Head of caudate nucleus (tissue), 42 donors: ENCODE results near the gene TNN.
A peak's percentile ranks its signal among the peaks of the same experiment; 100 is the strongest.

Experiments
- DNase-seq, 42 donors: peaks; one replicate each; pipeline versions ENCODE4 v3.0.0 to v3.0.0-alpha.2; 2020 to 2021; ENCODE audit warnings: mixed read lengths in 7 of 42
- intact Hi-C: fragments of 100-400 bp; cut with DNase I; formaldehyde crosslinking; loops from one replicate; pipeline ENCODE4 v1.15.0; 2022

Gene TNN

DNA sequence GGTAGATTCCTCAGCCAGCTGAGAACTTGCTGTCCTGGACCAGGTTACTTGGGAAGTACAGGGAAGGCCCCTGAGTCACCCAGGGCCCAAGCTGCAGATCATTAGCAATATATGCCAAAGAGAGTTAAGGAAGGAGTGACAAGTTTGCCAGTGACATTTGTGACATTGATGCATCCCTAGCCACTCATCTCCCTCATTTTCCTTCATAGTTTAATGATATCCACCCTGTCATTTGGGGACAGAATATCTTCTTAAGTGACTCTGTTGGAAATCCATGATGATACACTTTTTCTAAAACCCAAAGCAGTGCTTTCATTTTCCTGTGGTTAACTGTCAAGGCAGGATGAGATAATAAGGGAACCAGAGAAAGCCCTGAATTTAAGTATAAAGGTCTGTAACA lies 3.2 kb downstream of the TNN start:
- intact Hi-C loops = no loop called here
- DNase-seq = no peak

DNA sequence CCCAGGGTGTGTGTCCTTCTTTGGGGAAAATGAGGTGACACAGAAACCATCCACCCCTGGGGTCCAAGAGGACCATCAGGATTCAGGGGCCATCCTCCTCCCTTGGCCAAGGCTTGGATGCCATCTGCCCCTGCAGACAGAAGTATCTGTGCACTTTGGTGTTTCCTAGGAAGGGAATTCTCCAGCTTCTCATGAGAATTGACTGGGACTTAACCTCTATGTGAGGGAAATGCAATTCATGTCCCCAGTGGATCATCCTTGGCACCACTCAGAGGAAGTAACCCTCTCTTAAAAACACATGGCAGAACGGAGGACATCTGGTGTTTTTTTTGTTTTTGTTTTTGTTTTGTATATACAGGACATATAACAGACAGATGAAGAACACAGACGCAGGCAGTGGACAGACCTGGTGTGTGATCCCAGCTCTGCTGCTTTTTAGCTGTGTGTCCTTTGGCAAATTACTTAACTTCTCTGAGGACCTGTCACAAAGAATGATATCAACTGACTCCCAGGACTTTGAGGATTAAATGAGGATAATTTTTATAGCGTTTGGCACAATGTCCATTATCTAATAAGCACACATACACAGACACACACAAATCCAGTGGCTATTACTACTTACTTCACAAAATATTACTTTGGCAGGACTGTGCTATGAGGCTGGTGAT lies 3.8 kb downstream of the TNN start:
- DNase-seq = no peak
- intact Hi-C loops = no loop called here

DNA sequence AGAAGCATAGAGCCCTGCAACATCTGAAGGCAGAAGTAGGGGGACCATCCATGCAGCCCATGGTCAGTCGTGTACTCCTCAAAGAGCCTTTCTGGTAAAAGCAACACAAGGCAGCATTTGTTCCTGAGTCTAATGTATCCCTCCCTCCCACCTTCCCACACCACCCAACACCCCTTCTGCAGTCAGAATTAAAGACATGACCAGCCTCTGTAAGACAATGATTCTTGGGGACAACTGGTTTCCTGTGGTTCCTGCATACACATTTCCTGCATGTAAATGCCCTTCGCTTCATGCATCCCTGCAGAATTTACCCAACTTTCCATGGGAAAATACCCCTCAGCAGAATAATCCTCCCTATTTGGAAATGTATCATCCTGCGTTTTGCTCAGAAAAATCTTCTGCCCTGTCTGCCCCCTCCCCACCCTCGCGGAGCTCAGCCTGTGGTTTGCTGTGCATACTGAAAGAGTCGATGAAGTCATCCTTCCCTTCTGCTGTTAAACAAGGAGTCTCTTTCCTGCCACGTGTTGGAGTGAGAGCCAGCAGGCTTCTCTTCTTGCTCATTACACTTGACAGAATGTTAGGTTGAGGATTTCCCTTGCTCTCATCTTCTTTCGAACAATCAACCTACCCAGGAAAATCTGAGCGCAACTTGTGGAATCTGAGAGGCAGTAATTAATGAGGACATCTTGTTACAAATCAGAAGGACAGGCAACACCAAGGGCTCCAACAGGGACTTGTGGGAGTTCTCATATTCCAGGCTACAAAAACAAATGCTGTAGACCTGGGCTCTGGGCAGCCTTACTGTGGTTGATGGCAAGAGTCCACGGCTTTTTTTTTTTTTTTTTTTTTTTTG lies 4.7 kb downstream of the TNN start:
- DNase-seq = peak in 35 of 42 donors; percentile 7 to 74 (median 36)
- intact Hi-C loops = no loop called here

DNA sequence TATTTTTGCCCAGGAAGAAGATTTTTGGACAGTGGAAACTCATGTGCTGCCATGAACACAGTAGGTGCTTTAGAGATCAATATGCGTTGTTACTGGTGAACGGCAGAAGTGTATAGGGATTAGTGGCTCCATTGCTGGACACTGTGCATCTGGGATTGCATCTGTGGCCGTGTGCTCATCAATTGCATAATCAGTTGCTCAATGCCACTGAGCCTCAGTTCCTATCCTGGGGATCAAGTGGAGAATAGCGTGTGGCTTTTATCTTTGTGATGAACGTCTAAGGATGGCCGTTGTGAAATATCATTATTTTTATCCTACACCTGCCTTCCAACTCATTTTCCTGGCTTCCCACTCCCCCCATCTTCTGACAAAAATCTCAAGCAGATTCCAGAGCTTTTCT lies 5.4 kb downstream of the TNN start:
- DNase-seq = no peak
- intact Hi-C loops = no loop called here

DNA sequence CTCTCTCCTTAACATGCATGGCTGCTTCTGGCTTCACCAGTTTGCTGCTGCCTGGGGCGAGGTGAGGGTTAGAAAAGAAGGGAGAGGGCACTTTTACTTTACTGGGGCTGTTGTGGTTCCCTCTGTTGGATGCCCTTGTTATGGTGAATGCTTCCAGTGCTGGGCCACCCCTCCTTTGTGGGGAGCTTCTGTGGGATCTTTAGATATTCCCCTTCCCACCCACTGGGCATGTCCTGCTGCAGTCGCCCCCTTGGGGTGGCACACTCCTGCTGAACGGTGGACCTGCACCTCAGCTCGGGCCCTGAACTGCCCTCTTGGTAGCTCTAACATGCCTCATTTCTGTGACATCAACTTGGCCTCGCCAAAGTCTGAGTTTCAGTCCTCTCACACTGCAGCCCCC lies 6.0 kb downstream of the TNN start:
- no peak for DNase-seq
- intact Hi-C loops = no loop called here

DNA sequence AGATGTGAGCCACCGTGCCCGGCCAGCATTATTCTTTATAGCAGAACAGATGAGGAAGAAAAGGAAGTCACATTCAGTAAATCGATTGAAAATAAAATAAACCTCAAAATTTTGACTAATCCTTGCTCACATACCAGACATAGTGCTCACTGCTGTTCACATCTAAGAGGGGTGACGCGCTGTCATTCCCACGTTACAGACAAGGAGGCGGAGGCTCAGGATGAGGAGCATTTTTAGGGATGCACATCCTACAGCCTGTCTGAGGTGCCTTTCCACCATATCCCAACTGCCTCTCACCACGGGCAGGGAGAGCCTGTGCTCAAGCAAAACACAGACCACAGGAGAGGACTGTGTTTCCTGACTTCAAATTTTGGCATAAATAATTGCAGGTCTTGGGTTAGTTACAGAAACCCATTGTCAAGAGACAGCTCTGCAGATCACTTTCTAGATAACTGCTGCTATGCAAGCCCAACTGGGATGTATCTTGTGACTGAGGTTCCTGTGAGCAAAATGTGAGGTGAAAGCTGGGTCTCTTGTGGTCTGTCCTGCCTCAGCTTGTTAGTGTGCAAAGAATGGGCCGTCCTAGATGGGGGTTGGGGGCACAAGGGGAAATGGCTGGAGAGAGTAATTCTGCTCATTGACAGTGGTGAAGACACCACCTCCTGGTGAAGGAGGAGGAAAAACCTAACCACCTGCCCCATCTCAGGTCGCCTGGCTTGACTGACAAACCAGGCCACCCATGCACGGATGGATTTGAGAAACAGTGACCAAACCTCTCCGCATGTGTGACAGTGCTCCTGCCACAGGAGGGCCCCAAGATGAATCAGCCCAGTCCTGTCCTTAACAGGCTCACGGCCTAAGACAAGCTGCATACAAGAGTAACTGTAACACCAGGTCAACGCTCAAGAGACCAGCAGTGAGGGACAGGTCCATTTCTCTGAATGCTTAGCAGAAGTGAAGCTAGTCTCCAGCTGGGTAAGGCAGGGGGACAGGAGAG lies 8.2 kb downstream of the TNN start:
- intact Hi-C loops = no loop called here
- DNase-seq = no peak

DNA sequence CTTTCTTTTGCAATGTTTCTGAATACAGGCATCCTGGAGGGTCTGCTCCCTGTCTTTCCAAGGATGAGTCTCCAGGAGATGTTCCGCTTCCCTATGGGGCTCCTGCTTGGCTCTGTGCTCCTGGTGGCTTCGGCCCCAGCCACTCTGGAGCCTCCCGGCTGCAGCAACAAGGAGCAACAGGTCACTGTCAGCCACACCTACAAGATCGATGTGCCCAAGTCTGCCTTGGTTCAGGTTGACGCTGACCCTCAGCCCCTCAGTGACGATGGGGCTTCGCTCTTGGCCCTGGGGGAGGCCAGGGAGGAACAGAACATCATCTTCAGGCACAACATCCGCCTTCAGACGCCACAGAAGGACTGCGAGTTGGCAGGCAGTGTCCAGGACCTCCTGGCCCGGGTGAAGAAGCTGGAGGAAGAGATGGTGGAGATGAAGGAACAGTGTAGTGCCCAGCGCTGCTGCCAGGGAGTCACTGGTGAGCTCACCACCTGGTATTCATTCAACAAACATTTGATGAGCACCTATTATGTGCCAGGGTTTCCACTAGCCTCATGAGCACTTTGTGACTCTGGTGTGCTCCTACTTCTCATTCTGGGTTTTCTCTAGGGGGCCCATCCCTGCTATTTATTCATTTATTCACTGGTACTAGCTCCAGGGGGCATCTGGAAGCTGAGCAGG lies 9.9 kb downstream of the TNN start:
- no peak for DNase-seq
- intact Hi-C loops = no loop called here

DNA sequence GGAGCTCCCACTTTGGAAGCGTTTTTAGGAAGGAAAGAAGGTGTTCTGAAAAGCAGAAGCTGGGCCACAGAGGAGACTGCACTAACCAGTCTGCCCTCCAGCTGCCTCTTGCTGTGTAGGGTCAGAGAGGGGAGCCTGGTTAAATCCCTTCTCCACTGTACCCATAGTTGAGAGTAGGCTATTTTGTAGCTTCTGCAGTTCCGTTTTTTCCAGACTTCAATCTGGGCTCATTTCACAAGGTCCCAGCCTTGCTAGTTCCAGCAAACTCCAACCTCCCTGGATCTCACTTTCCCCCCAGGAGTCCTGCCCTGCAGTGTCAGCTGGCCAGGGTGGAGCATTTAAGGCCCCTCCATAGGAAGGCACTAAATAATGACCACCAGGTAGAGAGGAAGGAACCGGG lies 11.0 kb downstream of the TNN start:
- DNase-seq = no peak
- intact Hi-C loops = no loop called here

DNA sequence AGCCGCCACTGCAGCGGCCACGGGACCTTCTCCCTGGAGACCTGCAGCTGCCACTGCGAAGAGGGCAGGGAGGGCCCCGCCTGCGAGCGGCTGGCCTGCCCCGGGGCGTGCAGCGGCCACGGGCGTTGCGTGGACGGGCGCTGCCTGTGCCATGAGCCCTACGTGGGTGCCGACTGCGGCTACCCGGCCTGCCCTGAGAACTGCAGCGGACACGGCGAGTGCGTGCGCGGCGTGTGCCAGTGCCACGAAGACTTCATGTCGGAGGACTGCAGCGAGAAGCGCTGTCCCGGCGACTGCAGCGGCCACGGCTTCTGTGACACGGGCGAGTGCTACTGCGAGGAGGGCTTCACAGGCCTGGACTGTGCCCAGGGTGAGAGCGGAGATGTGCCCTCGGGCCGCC lies 11.7 kb downstream of the TNN start:
- no peak for DNase-seq
- intact Hi-C loops = no loop called here

DNA sequence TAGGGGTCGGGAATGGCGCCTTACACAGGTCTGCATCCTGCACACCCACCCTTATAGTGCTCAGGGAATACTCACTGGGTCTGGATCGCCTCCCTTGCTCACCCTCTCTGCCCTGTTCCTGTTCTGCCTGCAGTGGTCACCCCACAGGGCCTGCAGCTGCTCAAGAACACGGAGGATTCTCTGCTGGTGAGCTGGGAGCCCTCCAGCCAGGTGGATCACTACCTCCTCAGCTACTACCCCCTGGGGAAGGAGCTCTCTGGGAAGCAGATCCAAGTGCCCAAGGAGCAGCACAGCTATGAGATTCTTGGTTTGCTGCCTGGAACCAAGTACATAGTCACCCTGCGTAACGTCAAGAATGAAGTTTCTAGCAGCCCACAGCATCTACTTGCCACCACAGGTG lies 12.4 kb downstream of the TNN start:
- intact Hi-C loops = no loop called here
- DNase-seq = no peak

DNA sequence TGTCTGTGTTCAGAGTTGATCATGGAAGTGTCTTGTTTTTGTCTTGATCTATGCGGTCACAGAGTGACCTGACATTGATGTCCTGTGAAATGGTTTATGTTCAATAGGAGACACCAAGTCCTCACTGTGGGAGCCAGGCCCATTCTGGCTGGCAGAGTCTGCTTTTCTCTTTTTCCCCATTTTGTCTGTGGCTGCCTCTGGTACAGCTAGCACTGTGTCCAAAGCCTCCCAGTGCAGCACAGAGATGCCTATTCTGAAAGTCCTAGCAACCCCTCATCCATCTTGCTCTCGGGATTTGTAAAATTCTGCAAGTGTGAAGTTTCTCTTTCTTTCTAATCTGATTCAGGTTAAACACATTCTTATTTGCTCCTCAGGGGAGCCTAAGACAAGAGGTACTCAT lies 14.3 kb downstream of the TNN start:
- intact Hi-C loops = no loop called here

DNA sequence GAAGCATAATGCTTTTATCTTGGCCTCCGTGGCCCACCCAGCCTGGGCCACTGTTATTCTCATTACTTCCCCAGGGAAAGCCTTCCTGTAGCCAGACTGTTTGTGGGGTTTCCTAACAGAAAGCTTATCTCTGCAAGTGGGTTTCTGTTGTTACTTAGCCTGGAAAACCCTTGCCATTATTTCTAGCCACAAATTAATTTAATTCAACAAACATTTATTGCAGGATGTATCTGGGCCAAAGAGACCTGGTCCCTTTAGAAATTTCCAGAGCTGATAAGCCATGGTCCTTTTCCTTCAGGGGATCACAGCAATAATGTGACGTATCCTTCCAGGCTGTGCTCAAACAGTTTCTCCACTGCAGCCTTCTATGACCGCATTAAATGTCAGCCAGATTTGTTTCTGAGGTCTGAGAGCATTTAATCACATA lies 20.9 kb downstream of the TNN start:
- intact Hi-C loops = no loop called here
- peak in 1 of 42 donors; percentile 12 for DNase-seq

More for the DNA sequence above, 14.3 kb downstream of the TNN start:
- no peak for DNase-seq

DNA sequence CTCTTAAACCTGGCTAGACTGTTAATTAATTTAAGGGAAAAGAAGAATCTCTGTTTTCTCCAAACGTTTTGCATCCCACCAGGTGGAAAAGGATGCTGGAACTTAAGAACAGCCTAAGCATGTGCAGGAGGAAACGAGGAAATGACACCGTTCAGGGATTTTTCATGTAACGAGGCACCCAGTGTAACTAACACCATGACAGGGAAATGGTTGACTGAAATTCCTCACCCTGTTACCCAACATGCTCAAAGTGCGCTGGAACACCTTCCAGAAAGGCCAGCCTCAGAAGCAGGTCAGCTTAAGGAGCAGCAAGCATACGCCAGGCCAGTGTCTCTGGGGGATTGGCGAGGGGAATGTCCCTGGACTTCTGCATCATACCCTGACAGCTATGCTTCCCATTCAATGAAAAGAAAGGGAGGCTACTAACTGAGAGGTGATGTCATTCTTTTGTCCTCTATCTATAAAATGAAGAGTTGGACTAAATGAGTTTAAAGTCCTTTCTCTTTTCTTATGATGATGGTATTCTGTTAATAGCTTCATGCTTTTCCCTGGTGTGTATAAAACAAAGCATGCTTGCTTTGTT lies 21.6 kb downstream of the TNN start:
- peak in 1 of 42 donors; percentile 33 for DNase-seq
- intact Hi-C loops = no loop called here

DNA sequence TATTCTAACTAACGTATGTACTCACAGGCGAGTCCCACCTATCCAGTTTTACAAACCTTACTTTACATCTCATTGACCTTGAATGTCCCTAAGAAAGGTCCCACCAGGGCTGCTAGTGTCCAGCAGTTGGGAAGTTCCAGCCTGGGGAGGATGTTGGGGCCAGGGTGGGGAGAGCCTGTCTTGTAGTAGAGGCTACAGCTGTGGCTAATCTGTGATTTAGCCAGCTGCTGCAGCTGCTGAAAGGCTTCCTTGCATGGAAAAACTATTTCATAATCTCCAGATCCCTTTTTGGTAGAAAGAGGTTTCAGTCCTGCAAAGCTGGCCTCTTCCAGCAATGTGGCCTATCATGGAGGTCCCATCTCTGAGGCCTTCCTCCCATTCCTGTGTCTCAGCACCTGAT lies 23.1 kb downstream of the TNN start:
- intact Hi-C loops = no loop called here
- peak in 1 of 42 donors; percentile 28 for DNase-seq

DNA sequence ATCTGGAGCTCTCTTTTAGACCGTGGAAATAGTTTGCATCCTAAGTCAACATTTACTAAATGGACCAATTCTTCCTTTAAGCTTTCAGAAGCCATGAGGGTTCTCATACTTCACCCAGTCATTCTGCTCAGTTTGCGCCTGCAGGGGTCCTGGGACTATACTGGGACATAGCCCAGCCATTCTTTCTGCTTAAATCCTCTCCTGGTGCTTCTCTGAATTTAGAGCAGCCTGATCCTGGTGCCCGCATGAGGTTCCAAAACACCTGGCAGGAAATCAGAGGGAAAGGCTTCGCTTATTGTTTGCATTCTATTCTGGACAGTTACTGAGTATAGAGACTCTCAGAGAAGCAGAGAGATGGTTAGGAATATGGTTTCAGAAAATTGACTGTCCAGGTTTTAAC lies 27.0 kb downstream of the TNN start:
- intact Hi-C loops = no loop called here
- peak in 1 of 42 donors; percentile 22 for DNase-seq

DNA sequence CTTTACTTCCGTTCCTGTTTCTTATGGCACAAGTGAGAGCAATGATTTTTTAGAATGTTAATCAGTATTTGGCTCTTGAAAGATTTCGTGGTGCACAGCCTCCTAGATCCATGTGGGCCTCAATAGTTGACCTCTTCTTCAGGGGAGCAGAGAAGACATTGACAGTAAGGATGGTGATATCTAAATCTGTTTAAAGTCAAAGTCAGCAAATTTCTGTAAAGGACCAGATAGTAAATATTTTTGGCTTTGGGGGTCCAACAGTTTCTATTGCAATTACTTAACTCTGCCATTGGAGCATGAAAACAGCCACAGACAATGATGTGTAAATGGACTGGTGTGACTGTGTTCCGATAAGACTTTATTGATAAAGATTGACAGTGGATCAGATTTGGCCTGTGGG lies 27.4 kb downstream of the TNN start:
- DNase-seq = peak in 1 of 42 donors; percentile 14
- intact Hi-C loops = no loop called here

DNA sequence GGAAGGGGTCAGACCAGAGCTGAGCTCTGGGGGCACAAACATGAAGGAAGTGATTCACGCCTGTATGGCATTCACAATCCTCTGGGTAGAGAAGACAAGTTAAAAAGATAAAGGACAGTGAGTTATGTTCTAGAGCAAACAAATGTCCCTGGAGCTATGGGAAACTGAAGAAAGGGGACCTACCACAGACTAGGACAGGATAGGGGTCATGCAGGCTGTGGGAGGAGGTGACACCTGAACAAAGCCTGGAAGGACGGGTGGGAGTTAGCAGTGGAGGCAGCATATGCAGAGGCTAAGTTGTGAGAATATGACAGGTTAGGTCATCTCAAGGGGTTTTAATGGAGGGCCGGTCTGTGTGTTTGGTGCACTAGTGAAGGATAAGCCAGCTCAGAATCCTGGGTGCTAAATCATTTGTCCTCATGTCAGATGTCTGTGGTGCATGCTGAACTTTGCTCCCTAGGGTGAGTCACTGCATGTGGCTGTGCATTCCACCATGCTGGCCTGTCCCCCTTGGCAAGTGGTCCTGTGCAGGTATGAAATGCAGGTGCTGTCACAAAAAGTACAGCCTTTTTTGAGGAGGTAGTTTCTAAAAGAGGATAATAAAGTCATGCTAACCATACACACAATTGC lies 28.5 kb downstream of the TNN start:
- intact Hi-C loops = no loop called here
- DNase-seq = no peak

DNA sequence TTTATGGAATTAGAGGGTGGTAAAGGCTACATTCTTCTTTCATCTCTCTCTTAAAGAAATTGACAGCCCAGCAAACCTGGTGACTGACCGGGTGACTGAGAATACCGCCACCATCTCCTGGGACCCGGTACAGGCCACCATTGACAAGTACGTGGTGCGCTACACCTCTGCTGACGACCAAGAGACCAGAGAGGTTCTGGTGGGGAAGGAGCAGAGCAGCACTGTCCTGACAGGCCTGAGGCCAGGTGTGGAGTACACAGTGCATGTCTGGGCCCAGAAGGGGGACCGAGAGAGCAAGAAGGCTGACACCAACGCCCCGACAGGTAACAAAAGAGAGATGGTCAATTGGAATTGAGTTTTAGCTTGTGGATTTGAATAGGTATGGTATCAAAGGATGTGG lies 29.7 kb downstream of the TNN start:
- intact Hi-C loops = no loop called here

More for the DNA sequence above, 29.7 kb downstream of the TNN start:
- DNase-seq = no peak
